GM18951 (cell line): ENCODE results near the gene MYO5C.

Experiments used
- POLR2A ChIP-seq: IDR thresholded peaks from 4 replicates; pipeline ENCODE4 v1.6.1; 2011; ENCODE audit warnings: mild to moderate bottlenecking; ENCODE audit not compliant: insufficient read length, insufficient read depth; ENCODE audit errors: extremely low read depth
- in situ Hi-C: fragments of 300-500 bp; cut with MboI; formaldehyde crosslinking; loops from one replicate; pipeline ENCODE4 v1.12.0; 2022; ENCODE audit warnings: low sequenced_read_pairs, mixed read lengths, inconsistent platforms; ENCODE audit not compliant: unreplicated experiment

The MYO5C gene, protein sequence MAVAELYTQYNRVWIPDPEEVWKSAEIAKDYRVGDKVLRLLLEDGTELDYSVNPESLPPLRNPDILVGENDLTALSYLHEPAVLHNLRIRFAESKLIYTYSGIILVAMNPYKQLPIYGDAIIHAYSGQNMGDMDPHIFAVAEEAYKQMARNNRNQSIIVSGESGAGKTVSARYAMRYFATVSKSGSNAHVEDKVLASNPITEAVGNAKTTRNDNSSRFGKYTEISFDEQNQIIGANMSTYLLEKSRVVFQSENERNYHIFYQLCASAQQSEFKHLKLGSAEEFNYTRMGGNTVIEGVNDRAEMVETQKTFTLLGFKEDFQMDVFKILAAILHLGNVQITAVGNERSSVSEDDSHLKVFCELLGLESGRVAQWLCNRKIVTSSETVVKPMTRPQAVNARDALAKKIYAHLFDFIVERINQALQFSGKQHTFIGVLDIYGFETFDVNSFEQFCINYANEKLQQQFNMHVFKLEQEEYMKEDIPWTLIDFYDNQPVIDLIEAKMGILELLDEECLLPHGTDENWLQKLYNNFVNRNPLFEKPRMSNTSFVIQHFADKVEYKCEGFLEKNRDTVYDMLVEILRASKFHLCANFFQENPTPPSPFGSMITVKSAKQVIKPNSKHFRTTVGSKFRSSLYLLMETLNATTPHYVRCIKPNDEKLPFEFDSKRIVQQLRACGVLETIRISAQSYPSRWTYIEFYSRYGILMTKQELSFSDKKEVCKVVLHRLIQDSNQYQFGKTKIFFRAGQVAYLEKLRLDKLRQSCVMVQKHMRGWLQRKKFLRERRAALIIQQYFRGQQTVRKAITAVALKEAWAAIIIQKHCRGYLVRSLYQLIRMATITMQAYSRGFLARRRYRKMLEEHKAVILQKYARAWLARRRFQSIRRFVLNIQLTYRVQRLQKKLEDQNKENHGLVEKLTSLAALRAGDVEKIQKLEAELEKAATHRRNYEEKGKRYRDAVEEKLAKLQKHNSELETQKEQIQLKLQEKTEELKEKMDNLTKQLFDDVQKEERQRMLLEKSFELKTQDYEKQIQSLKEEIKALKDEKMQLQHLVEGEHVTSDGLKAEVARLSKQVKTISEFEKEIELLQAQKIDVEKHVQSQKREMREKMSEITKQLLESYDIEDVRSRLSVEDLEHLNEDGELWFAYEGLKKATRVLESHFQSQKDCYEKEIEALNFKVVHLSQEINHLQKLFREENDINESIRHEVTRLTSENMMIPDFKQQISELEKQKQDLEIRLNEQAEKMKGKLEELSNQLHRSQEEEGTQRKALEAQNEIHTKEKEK (N-terminal part only)

DNA sequence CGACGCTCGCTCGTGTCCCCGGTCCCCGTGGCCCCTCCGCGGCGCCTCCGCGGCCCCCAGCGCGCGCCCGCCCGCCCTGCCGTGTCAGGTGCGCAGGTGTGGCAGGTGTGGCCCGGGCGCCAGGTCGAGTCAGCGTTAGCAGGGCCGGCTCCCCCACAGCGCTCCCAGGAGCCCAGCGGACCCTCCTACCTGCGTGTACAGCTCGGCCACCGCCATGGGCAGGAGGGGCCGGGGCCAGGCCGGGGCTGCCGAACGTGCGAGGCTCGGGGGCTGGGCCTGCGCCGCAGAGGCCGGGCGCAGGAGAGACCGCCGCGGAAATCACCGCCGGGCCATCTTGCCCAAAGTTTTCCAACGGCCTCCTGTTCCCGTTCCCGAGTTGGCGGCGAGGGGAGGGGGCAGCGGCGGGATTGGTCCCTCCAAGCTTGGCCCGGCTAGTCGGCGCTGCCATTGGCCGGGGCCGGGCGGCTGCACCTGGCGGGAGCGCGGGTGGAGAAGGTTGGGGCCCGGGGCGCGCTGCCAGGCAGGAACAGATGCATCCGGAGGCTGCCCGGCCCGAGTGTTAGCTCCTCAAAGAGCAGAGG is at the start of gene MYO5C:
Gene MYO5C (minus strand): TSS at position 384 of the 581 bp plus-strand sequence. CDS start 168 bp downstream, at position 216.
- in situ Hi-C loops: no loop called here
- no peak for TF ChIP-seq POLR2A

DNA sequence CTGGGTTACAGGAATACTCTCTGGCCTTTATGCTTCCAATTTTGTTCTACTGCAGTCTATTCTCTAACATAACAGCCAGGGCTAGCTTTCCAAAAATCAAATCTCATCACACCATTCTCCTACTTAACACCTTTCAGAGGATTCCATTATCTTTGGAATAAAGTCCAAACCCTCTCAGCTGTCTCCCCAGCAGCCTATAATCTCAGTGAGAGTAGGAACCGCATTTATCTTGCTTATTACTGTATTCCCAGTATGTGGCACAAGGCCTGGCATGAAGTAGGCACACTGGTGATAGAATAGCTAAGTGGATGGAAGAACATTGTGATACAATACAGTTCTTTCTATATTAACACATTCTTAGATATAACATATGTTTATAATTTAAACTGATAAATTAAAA is 49.0 kb upstream of the MYO5C start:
- no peak for TF ChIP-seq POLR2A
- in situ Hi-C loops: loop anchor here (10.0 kb wide), 1 partner anchor 380 kb away; no protein-coding TSS in a partner anchor

DNA sequence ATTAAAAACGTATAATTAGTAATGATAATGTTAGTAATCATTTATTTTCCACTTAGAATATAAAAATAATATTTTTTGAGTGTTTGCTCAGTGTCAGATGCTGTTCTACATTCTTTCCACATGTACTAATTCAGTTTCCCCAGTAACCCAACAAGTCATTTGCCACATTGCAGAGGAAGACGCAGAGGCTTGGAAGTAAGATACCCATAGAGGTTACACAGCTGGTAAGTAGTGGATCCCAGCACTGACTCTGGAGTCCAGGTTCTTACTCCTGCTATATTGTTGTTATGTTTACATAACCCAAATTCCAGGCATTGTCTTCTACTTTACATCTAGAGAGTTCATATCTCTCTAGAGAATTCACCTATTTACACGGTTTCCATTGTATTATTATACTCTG is 48.2 kb upstream of the MYO5C start:
- in situ Hi-C loops: loop anchor here (10.0 kb wide), 1 partner anchor 381 kb away; no protein-coding TSS in a partner anchor
- no peak for TF ChIP-seq POLR2A

DNA sequence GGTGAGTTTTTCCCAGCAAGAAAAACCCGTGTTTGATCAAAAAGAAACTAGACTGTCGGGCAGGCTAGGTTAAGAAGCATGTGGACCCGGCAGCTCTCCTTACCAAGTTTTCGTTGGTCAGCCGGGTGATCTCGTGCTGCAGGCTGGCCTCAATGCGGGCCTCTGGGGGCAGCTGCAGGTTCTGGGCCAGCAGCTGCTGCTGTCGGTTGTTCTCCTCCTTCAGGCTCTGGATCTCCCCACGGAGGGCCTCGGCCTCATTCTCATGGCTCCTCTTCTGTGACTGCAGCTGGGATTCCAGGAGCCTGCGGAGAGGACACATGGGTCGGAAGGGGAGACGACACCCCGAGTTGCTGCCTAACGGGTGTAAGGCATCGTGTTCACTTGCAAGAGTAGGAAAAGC is 44.5 kb upstream of the MYO5C start:
- in situ Hi-C loops: loop anchor here (10.0 kb wide), 1 partner anchor 385 kb away; no protein-coding TSS in a partner anchor
- TF ChIP-seq POLR2A: no peak

DNA sequence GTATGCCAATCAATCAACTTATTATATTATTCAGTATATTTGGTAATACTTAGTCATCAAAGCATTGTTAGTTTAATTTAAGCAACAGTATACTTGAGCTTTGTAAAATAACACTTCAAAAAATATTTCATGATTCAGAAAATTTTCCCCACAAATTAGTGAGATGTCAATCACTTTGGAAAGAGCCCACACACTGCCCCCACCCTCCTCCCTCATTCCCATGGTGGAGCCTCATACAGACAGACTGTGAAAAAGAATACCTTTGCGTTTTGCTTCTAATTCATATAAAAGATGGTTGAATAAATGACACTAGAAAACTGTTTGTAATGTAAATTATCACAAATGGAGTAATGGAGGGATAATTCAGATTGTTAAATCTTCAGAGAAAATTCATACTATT is 43.3 kb upstream of the MYO5C start:
- no peak for TF ChIP-seq POLR2A
- in situ Hi-C loops: loop anchor here (10.0 kb wide), 1 partner anchor 126 kb away; no protein-coding TSS in a partner anchor

DNA sequence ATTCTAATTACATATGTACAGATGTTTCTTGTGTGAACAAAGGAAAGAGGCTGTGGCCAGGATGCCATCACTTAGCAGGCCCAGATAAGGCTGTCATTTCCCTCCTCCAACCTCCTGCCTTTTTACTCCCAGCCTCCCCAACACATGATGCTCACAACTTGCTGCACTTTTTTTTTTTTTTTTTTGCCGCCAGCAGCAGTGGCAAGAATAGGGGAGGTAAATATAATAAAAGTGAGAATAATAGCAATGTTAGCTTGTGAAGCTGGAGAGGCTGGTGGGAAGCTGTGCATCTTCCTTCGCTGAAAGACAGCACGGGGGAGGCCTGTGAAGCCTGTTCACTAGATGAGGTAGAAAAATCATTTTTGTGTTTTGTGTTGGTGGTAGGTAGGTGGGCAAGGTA is 42.5 kb upstream of the MYO5C start:
- in situ Hi-C loops: loop anchor here (10.0 kb wide), 1 partner anchor 127 kb away; no protein-coding TSS in a partner anchor
- TF ChIP-seq POLR2A: no peak

DNA sequence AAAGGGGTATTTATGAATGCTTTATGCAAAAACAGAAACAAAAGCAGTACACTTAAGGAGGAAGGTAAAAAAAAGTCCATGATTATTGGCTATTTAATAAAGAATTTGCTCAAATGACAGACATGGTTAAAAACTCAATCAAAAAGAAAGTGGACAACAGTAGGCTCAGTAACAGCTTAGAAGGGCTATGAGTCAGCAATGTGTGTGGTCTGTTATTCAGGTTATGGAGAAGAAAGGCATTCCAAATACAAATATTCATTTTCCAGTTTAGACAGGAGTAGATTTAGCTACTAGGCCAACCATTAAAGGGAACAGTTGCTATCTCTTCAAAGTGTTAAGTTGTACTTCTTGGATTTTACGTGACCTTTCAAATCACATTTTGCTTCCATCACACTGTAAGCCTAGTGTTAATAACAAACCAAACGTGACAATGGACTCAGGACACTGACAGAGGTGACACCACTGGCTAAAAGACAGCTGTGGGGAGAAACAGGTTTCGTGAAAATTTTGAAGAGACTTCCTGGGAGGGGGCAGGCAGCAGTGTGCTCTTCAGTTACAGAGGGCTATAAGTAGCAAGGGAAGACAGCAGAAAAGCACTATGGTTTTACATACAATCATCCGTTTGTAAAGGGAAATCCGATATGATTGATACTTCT is 41.7 kb upstream of the MYO5C start:
- no peak for TF ChIP-seq POLR2A

DNA sequence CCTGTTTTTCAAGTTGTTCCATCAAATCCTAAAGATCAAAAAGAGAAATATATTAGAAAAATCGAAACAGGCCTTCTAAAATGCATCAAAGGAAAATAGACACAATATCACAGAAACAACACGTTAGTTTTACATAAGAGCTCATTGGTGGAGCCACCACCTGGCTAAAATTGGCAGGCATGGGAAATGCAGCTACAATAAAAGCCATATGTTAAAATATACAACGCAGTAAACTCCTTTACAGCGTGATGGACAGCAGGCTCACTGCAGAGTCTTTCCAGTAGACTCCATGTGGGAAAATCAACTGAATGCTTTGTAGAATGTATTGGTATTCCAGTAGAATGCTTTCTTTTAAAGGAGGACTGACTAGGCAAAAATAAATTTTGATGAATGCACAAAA is 40.9 kb upstream of the MYO5C start:
- in situ Hi-C loops: loop anchor here (10.0 kb wide), 1 partner anchor 128 kb away; no protein-coding TSS in a partner anchor
- no peak for TF ChIP-seq POLR2A

More for the DNA sequence above, 41.7 kb upstream of the MYO5C start:
- in situ Hi-C loops: loop anchor here (10.0 kb wide), 1 partner anchor 127 kb away; no protein-coding TSS in a partner anchor

DNA sequence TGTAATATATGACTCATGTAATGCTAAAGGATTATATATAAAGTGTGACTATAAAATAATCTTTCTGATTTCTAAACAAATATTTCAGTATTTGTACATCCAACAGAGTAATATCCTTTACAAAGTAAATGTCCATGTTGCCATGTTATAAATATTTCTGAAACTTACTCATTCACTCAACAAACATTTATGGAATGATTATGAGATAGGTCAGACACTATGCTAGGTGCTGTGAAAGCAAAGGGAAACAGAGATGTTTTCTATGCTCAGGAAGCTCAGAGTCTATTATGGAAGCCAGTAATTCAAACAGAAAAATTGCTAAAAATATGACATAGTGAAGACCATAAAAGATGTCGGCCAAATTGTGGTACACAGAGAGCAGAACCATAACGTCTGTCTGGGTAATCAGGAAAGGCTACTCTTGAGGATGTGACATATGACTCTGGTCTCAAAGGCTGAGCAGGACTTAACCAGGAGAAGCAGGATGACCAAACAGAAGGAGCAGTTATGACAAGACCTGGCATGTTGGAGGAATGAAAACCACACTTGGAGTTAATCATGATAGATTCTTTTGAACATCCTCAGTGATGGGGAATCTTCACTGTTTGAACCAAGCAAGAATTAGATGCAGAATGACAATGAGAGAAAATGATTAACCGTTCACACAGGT is 39.0 kb upstream of the MYO5C start:
- in situ Hi-C loops: loop anchor here (10.0 kb wide), 1 partner anchor 130 kb away; no protein-coding TSS in a partner anchor
- TF ChIP-seq POLR2A: no peak

DNA sequence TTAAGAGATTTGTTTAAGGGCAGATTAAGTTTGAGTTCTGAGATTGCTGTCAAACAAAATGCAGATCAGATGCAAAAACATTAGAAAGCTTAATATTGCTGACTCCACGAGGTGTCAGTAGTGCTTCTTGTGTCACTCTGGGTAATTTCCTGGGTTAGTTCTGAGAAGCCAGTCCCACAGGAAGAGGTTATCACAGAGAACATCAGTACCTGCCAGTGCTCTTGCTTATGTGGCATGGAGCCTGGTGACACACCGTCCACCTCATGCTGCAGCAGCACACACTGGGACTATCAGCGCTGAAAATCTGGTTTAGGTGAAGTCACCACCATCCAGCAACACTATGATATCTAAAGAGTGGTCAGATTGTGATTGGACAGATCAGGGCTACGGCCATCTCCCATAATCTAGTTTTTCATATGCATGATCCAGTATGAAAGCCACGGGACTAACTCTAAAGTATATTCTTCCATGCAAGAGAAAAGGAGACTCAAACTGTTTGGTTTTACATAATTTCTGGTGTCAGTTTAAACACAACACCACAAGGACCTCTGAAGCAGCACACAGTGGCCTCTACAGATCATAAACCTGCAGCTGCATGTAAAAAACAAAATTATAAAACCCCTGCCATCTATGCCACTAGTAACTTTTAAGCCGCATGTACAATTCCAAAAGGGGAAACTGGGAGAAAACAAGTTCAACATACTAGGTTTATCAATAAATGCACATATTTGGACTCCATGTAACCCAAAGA is 36.1 kb upstream of the MYO5C start:
- in situ Hi-C loops: loop anchor here (10.0 kb wide), 1 partner anchor 133 kb away; no protein-coding TSS in a partner anchor

DNA sequence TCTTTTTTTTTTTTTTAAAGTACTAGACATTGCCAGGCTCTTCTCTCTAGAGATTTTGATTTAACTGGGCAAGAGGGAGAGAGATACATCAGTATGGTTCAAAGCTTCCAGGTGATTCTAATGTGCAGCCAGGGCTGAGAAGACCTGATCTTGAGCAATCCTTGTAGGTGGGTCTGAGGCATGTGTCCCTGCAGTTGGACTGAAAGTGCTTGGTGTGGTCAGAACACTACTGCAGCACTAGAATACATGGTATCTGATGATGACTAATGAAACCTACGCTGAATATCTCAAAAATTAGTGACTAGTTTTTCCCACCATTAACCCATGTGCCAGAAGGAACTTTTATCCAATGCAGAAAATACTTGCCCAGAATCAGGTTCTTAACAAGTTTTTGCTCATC is 34.4 kb upstream of the MYO5C start:
- in situ Hi-C loops: loop anchor here (10.0 kb wide), 1 partner anchor 135 kb away; no protein-coding TSS in a partner anchor
- TF ChIP-seq POLR2A: no peak

More for the DNA sequence above, 36.1 kb upstream of the MYO5C start:
- peak; percentile 33 for TF ChIP-seq POLR2A

DNA sequence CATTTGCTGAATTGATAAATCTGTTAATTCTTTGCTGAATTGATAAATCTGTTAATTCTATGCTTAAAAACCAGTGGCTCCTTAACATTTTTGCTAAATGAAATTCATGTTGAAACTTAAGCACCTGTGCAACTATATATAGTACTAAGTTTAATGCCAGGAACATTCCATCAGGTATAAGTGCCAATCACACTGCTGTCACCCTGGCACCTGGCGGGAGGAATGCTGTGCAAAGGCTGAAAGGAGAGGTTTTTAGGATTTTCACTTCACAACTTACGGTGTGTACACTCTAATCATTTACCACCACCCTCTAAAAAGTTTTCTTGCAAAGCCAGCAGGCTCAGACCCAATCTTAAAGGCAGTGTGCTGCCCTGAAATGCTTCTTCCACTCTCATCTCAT is 33.5 kb upstream of the MYO5C start:
- no peak for TF ChIP-seq POLR2A
- in situ Hi-C loops: no loop called here
